GM23338 (cell line): Measurements from ENCODE around the gene SLC30A7. TPM values are rescaled to one million over a fixed set of nuclear protein-coding genes. Genes with fewer than 3 reads are reported as not detected.

Source experiments
- ATAC-seq: fragments of 200-7000 bp; cut with Tn5 transposase; 3 replicates; pipeline ENCODE4 v1.9.1; 2020
- DNase-seq: peaks from one replicate; pipeline ENCODE4 v3.0.0-alpha.2; 2015; ENCODE audit warnings: low spot score
- H2AFZ ChIP-seq: fragments of 200-600 bp; sonication (generic); 2 replicates; pipeline ENCODE4 v1.8.0; 2016; ENCODE audit warnings: antibody characterized with exemption, mild to moderate bottlenecking, moderate library complexity
- H3F3A ChIP-seq: fragments of 200-600 bp; sonication (generic); replicated peaks from 2 replicates; pipeline ENCODE4 v1.8.0; 2017; ENCODE audit warnings: antibody characterized with exemption, mixed run types, low read depth
- H3K27ac ChIP-seq: fragments of 200-600 bp; sonication (generic); 2 replicates; pipeline ENCODE4 v1.6.1; 2016; ENCODE audit warnings: low read depth
- H3K27me3 ChIP-seq: fragments of 200-600 bp; sonication (generic); 2 replicates; pipeline ENCODE4 v1.8.0; 2016; ENCODE audit warnings: mild to moderate bottlenecking, mixed run types, moderate library complexity; ENCODE audit not compliant: insufficient read depth
- H3K36me3 ChIP-seq: fragments of 200-600 bp; sonication (generic); 2 replicates; pipeline ENCODE4 v1.8.0; 2016; ENCODE audit warnings: mild to moderate bottlenecking; ENCODE audit not compliant: insufficient read depth
- H3K4me1 ChIP-seq: fragments of 200-600 bp; sonication (generic); 2 replicates; pipeline ENCODE4 v1.8.0; 2016; ENCODE audit warnings: mild to moderate bottlenecking, moderate library complexity; ENCODE audit not compliant: insufficient read depth
- H3K4me2 ChIP-seq: fragments of 200-600 bp; sonication (generic); 2 replicates; pipeline ENCODE4 v1.7.1; 2017; ENCODE audit warnings: mixed run types
- H3K4me3 ChIP-seq: fragments of 200-600 bp; sonication (generic); 2 replicates; pipeline ENCODE4 v1.6.1; 2016; ENCODE audit warnings: mixed run types
- H3K79me2 ChIP-seq: fragments of 200-600 bp; sonication (generic); replicated peaks from 2 replicates; pipeline ENCODE4 v1.8.0; 2017; ENCODE audit warnings: mild to moderate bottlenecking; ENCODE audit not compliant: insufficient read depth
- H3K9me2 ChIP-seq: fragments of 200-600 bp; sonication (generic); 2 replicates; pipeline ENCODE4 v1.8.0; 2017; ENCODE audit not compliant: insufficient read depth
- H4K20me1 ChIP-seq: fragments of 200-600 bp; sonication (generic); replicated peaks from 2 replicates; pipeline ENCODE4 v1.8.0; 2017; ENCODE audit warnings: mild to moderate bottlenecking; ENCODE audit not compliant: insufficient read depth
- H3K27ac Mint-ChIP-seq: 2 replicates; pipeline ENCODE4 v1.8.0; 2020; ENCODE audit warnings: inconsistent platforms, mild to moderate bottlenecking, moderate library complexity, mixed read lengths
- H3K27me3 Mint-ChIP-seq: 3 replicates; pipeline ENCODE4 v1.8.0; 2022; ENCODE audit warnings: low read depth, mild to moderate bottlenecking, moderate library complexity, mixed read lengths, inconsistent platforms; ENCODE audit not compliant: insufficient read depth, poor library complexity
- H3K36me3 Mint-ChIP-seq: 3 replicates; pipeline ENCODE4 v1.8.0; 2021; ENCODE audit warnings: low read depth, mild to moderate bottlenecking, inconsistent platforms, moderate library complexity, mixed read lengths
- H3K4me1 Mint-ChIP-seq: 3 replicates; pipeline ENCODE4 v1.8.0; 2020; ENCODE audit warnings: mild to moderate bottlenecking, inconsistent platforms, mixed read lengths
- H3K4me3 Mint-ChIP-seq: 3 replicates; pipeline ENCODE4 v1.8.0; 2021; ENCODE audit warnings: moderate library complexity, mild to moderate bottlenecking, inconsistent platforms, mixed read lengths
- H3K9me3 Mint-ChIP-seq: 3 replicates; pipeline ENCODE4 v1.8.0; 2020; ENCODE audit warnings: moderate library complexity, mild to moderate bottlenecking, inconsistent platforms, mixed read lengths
- POLR2AphosphoS5 ChIP-seq: IDR thresholded peaks from 2 replicates; pipeline ENCODE4 v1.6.1; 2016; ENCODE audit warnings: antibody characterized with exemption, low read depth
- polyA plus RNA-seq: library from polyadenylated mRNA; unstranded; fragments of >200 nt; fragmentation: Nextera tagmentation; extraction: Ambion mirVana; gene quantifications from 2 replicates; pipeline ENCODE4 v1.2.1, GENCODE V29; 2016
- total RNA-seq: library from RNA; depleted of rRNA; stranded (reverse); fragments of >200 nt; shearing (Covaris generic); gene quantifications from 2 replicates; pipeline ENCODE4 v1.2.3, GENCODE V29; 2014
- TF ChIP-seq, protein P1 (sequence below): fragments of 250-450 bp; sonication (Bioruptor Pico); IDR thresholded peaks from 2 replicates; pipeline ENCODE4 v1.5.0; 2020; ENCODE audit warnings: mild to moderate bottlenecking, moderate library complexity
- TF ChIP-seq, protein P2 (sequence below): IDR thresholded peaks from 2 replicates; pipeline ENCODE4 v1.6.1; 2016; ENCODE audit warnings: antibody characterized with exemption

Gene SLC30A7
- total and polyA plus RNA-seq, 2 experiments from 2014 or later, result 9.8 to 25.1 TPM

DNA sequence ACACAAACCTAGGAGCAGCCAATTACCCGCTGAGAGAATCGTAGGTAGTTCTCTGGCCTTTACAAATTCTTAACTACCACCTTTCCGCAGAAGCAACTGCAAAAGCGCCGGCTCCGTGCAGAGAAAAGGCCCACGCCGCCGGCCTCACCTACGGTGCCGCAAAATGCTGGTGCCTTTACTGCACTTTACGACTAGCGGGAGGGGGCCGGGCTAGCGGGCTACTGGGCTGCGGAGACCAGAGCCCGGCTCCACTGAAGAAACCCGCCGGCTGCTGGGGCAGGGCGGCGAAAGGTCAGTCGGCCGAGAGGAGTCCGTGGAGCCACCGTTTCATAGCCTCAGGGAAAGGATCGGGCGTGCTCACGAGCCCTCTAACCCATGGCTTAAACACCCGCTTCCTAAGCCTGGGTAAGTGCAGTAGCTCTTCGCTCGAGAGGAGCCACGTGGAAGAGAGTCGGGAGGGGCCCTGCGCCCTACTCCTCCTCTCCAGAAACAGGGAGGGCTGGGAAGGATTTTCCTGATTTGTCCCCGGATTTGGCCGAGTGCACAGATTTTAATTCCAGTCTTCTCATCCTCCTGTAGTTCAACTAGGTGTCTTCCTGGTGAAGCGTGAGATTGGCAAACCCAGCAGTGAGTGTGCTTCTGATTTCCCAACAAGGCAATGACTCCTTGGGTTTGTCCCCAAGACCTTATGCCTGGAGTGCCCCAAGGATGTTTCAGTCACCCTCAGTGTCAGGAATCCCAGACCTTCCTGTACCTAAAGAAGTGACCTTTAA lies 130.0 kb downstream of the SLC30A7 start, which contains the start of gene DPH5:
Gene DPH5 (minus strand): TSS at position 128 of the 773 bp plus-strand sequence. CDS start 341 bp downstream, outside the sequence.
- peak within 1 kb of the TSS; percentile 75 for H3K27ac ChIP-seq
- H2AFZ ChIP-seq, result peak within 1 kb of the TSS; percentile 94
- H3K4me3 Mint-ChIP-seq, result peak within 1 kb of the TSS; percentile 98
- peak within 1 kb of the TSS; percentile 85 for H3K4me2 ChIP-seq
- no peaks in the 10 kb centered on the region for H3K9me2 ChIP-seq
- H3K27ac Mint-ChIP-seq, result peak within 1 kb of the TSS; percentile 96
- H3K9me3 Mint-ChIP-seq, result no peaks in the 10 kb centered on the region
- H3K36me3 Mint-ChIP-seq, result peaks cover 16% of the 10 kb centered on the region
- no peaks in the 10 kb centered on the region for H4K20me1 ChIP-seq
- H3K36me3 ChIP-seq, result no peaks in the 10 kb centered on the region
- no peaks in the 10 kb centered on the region for H3F3A ChIP-seq
- no peaks in the 10 kb centered on the region for H3K27me3 ChIP-seq
- H3K4me1 Mint-ChIP-seq, result peaks cover 30% of the 10 kb centered on the region
- no peaks in the 10 kb centered on the region for H3K27me3 Mint-ChIP-seq
- ATAC-seq (peak; percentile 93), DNase-seq (peak; percentile 97)
- H3K4me3 ChIP-seq, result peak within 1 kb of the TSS; percentile 80
- TF ChIP-seq, protein P1, sequence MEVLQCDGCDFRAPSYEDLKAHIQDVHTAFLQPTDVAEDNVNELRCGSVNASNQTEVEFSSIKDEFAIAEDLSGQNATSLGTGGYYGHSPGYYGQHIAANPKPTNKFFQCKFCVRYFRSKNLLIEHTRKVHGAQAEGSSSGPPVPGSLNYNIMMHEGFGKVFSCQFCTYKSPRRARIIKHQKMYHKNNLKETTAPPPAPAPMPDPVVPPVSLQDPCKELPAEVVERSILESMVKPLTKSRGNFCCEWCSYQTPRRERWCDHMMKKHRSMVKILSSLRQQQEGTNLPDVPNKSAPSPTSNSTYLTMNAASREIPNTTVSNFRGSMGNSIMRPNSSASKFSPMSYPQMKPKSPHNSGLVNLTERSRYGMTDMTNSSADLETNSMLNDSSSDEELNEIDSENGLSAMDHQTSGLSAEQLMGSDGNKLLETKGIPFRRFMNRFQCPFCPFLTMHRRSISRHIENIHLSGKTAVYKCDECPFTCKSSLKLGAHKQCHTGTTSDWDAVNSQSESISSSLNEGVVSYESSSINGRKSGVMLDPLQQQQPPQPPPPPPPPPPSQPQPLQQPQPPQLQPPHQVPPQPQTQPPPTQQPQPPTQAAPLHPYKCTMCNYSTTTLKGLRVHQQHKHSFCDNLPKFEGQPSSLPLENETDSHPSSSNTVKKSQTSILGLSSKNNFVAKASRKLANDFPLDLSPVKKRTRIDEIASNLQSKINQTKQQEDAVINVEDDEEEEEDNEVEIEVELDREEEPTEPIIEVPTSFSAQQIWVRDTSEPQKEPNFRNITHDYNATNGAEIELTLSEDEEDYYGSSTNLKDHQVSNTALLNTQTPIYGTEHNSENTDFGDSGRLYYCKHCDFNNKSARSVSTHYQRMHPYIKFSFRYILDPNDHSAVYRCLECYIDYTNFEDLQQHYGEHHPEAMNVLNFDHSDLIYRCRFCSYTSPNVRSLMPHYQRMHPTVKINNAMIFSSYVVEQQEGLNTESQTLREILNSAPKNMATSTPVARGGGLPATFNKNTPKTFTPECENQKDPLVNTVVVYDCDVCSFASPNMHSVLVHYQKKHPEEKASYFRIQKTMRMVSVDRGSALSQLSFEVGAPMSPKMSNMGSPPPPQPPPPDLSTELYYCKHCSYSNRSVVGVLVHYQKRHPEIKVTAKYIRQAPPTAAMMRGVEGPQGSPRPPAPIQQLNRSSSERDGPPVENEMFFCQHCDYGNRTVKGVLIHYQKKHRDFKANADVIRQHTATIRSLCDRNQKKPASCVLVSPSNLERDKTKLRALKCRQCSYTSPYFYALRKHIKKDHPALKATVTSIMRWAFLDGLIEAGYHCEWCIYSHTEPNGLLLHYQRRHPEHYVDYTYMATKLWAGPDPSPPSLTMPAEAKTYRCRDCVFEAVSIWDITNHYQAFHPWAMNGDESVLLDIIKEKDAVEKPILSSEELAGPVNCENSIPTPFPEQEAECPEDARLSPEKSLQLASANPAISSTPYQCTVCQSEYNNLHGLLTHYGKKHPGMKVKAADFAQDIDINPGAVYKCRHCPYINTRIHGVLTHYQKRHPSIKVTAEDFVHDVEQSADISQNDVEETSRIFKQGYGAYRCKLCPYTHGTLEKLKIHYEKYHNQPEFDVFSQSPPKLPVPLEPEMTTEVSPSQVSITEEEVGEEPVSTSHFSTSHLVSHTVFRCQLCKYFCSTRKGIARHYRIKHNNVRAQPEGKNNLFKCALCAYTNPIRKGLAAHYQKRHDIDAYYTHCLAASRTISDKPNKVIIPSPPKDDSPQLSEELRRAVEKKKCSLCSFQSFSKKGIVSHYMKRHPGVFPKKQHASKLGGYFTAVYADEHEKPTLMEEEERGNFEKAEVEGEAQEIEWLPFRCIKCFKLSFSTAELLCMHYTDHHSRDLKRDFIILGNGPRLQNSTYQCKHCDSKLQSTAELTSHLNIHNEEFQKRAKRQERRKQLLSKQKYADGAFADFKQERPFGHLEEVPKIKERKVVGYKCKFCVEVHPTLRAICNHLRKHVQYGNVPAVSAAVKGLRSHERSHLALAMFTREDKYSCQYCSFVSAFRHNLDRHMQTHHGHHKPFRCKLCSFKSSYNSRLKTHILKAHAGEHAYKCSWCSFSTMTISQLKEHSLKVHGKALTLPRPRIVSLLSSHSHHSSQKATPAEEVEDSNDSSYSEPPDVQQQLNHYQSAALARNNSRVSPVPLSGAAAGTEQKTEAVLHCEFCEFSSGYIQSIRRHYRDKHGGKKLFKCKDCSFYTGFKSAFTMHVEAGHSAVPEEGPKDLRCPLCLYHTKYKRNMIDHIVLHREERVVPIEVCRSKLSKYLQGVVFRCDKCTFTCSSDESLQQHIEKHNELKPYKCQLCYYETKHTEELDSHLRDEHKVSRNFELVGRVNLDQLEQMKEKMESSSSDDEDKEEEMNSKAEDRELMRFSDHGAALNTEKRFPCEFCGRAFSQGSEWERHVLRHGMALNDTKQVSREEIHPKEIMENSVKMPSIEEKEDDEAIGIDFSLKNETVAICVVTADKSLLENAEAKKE, result no peak
- TF ChIP-seq, protein P2, sequence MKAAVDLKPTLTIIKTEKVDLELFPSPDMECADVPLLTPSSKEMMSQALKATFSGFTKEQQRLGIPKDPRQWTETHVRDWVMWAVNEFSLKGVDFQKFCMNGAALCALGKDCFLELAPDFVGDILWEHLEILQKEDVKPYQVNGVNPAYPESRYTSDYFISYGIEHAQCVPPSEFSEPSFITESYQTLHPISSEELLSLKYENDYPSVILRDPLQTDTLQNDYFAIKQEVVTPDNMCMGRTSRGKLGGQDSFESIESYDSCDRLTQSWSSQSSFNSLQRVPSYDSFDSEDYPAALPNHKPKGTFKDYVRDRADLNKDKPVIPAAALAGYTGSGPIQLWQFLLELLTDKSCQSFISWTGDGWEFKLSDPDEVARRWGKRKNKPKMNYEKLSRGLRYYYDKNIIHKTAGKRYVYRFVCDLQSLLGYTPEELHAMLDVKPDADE, result peak; percentile 65
- peak; percentile 86 for TF ChIP-seq POLR2AphosphoS5
- peaks cover 63% of the 10 kb centered on the region for H3K79me2 ChIP-seq
- peaks cover 25% of the 10 kb centered on the region for H3K4me1 ChIP-seq
